HG02759 (cell line): ENCODE results near the gene KCNC3.

Source experiments
- ATAC-seq: cut with Tn5 transposase; IDR thresholded peaks from one replicate; pipeline ENCODE4 v1.9.1; 2021; ENCODE audit warnings: mild to moderate bottlenecking, moderate library complexity; ENCODE audit not compliant: unreplicated experiment

The KCNC3 gene

DNA sequence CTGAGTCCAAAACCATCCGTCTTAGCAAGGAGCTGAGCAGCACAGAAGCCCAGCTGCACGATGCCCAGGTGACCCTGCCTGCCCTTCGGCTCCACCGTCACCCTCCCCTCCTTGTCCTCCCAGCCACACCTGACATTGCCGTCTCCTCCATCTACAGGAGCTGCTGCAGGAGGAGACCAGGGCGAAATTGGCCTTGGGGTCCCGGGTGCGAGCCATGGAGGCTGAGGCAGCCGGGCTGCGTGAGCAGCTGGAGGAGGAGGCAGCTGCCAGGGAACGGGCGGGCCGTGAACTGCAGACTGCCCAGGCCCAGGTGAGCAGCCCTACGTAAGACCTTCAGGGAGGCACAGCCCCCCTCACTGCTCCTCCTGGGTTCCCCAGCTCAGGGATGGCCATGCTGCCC lies 49.1 kb downstream of the KCNC3 start:
- ATAC-seq: no peak

DNA sequence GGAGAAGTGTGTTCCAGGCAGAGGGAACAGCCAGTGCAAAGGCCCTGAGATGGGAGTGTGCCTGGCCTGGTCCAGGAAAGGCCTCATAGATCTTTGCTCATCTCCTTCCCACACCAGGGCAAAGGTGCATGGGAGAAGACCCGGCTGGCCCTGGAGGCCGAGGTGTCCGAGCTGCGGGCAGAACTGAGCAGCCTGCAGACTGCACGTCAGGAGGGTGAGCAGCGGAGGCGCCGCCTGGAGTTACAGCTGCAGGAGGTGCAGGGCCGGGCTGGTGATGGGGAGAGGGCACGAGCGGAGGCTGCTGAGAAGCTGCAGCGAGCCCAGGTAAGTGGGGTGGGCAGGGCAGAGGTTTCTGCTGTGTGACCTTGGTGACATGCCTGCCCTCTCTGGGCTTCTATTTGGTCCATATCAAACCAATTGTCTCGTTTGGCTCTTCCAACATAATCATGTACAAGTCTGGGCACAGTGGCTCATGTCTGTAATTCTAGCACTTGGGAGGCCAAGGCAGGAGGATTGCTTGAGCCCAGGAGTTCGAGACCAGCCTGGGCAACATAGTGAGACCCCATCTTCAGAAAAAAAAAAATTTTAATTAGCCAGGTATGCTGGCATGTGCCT lies 51.1 kb downstream of the KCNC3 start:
- ATAC-seq: no peak

DNA sequence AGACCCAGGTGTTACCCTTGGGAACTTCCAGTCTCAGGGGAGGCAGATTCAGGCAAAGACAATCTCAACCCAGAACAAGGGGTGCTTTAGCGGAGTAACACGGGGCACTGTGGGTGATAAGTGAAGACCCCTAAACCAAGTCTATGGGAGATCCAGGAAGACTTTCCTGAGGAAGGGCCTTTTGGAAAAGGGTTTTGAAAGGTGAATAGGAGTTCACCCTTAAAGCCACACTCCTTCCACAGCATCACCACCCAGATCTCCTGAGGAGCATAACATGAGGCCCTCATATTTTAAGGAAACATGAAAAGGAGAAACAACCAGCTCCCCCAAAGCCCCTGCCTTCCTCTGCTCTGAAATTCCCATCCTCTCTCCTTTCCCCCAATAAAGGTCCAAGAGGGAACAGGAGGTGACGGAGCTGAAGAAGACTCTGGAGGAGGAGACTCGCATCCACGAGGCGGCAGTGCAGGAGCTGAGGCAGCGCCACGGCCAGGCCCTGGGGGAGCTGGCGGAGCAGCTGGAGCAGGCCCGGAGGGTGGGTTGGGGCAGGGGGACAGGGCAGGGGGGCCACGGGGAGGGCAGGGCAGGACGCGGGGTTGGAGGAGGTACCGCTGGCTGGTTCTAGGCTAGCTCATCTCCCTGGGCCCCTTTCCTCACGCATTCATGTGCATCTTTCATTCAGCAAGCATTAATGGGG lies 52.7 kb downstream of the KCNC3 start:
- ATAC-seq: no peak

DNA sequence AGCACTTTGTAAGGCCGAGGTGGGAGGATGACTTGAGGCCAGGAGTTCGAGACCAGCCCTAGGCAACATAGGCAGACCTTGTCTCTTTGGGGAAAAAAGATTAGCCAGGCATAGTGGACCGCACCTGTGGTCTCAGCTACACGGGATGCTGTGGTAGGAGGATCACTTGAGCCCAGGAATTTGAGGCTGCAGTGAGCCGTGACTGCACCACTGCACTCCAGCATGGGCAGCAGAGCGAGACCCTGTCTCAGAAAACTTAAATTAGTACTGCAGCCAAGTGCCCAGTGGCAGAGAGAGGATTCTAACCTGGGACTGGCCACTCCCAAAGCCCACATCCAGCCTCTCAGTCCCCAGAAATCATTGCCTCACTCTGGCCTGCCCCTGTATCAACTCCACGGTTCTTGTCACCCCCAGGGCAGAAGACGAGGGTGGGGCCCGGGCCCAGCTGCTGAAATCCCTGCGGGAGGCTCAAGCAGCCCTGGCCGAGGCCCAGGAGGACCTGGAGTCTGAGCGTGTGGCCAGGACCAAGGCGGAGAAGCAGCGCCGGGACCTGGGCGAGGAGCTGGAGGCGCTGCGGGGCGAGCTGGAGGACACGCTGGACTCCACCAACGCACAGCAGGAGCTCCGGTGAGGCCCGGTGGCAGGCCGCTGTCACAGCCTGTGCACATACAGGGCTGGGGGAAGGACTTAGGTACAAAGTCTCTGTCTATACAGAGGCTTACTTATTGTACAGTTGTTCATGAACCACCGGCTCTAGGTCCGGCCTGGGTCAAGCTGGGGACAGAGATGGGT lies 53.4 kb downstream of the KCNC3 start:
- ATAC-seq: no peak

DNA sequence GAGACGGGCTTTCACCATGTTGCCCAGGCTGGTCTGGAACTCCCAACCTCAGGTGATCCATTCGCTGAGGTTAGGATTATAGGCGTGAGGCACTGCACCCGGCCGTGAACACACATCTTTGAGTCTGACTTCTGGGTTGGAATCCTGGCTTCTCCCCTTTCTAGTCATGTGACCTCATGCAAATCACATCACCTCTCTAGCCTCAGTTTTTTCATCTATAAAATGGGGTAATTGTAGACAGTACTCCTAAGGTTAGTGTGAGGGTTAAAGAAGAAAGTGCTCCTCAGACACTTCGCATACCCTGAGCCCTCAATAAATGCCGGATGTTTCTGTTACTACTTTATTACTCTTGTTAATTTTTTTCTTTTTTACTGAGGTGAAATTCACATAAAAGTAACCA lies 55.4 kb downstream of the KCNC3 start:
- ATAC-seq: no peak

DNA sequence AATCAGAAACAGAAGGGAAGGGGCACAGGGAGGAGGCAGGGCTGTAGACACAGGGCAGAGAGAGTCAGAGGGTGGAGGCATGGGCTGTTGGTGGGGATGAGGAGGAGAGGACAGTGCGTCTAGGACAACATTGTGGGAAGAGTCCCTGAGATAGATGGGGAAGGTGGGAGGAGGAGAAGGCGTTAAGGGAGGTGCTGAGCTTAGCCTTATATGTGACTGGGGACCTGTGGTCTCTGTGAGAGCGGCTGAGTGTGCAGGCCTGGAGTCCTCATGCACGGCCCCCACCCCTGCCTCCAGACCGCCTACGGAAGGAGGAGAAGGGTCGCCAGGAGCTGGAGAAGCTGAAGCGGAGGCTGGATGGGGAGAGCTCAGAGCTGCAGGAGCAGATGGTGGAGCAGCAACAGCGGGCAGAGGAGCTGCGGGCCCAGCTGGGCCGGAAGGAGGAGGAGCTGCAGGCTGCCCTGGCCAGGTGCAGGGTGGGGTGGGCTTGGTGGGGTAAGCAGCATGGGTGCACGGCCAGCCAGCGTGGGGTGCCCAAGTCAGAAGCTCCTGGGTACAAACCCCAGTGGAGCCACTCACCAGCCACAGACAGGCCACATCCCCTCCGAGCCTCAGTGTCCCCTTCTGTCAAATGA lies 56.8 kb downstream of the KCNC3 start:
- no peak for ATAC-seq

DNA sequence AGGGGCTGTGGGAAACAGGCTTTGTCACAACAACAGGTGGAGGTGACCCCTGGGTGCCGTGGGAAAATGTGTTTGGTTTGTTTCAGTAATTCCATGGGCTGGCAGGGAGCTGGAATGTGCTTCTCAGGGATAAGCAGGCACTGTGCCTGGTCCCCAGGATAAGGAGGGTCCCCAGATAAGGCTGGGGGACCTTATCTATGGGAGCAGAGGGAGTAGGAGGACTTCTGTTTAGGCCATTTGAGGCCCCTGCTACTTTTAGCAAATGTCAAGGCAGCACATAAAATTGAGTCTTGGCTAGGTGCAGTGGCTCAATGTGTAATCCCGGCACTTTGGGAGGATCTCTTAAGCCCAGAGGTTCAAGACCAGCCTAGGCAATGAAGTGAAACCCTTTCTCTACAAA lies 59.5 kb downstream of the KCNC3 start:
- ATAC-seq: no peak

DNA sequence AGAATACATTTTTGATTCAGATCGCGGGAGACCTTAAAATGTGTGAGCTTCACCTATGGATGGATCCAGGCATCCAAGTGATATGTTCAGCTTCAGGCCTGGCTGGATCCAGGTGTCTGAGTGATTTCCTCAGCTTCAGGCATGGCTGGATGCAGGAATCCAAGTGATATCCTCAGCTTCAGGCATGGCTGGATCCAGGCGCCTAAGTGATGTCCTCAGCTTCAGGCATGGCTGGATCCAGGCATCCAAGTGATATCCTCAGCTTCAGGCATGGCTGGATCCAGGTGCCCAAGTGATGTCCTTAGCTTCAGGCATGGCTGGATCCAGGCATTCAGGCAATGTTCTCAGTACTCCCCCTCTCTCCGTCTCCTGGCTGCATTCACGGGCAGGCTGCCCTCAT lies 60.7 kb downstream of the KCNC3 start:
- ATAC-seq: no peak

DNA sequence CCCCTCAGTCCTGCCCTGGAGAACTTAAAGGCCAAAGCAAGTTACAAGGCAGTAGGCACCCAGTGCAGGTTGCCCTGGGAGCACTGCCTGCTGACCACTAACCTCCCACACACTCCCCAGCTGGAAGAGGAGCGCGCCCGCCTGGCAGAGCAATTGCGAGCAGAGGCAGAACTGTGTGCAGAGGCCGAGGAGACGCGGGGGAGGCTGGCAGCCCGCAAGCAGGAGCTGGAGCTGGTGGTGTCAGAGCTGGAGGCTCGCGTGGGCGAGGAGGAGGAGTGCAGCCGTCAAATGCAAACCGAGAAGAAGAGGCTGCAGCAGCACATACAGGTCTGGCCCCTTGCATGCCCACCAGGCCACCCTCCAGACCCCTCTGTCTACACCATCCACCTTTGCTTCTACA lies 61.1 kb downstream of the KCNC3 start:
- no peak for ATAC-seq

DNA sequence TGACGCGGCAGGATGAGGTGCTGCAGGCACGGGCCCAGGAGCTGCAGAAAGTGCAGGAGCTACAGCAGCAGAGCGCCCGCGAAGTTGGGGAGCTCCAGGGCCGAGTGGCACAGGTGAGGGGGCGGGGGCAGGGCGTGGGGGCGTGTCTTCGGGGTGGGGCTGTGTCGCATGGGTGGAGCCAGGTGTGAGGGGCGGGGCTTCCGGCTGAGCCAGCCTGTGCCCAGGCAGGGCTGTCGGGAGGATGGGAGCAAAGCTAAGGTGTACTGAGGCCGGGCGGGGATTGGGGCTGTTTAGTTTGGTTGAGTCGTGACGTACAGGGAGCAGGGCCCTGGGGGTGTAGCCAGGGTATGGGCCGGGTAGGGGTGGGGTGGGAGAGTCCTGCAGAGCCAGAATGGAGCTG lies 62.3 kb downstream of the KCNC3 start:
- no peak for ATAC-seq

DNA sequence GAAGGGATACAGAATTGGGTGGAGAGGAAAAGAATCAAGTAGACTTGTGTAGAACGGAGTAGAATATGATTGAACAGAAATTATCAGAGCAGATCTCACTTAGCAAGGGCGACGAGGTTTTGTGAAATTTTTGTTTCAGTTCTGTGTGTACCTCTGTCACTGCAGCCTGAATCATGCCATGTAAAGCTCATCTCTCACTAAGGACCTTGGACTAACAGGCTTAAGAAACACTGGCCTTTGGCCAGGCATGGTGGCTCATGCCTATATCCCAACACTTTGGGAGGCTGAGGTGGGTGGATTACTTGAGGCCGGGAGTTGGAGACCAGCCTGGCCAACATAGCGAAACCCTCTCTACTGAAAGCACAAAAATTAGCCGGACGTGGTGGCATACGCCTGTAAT lies 63.1 kb downstream of the KCNC3 start:
- ATAC-seq: no peak

DNA sequence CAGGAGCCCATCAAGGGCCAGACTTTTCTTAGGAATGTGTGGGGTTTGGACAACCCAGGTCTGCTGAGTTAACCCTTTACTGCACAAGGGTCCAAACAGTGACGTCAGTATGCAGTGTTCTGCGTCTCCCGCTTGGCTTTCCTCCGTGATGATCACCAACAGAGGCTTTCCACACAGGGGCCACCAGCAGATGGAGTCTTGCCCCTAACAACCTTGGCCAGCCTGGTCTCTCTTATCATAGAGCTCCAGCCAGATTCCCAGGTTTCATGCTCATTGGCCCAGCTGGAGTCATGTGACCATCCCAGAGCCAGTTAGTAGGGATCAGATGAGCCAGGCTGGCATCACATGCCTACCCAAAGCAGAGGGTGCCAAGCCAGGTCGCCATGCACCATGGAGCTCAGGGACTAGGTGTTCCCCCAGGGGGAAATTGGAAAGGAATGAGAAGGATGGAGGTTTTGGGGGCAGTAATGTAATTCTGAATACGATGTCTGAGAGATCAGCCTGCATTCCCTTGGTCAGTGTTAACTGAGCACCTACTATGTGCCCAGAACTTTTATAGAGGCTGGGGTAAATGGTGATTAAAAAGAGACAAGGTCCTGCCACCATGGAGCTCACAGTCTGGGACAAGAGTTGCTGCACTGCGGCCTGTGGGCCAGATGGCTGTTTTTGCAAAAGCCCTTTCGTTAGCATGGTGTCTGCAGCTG lies 64.5 kb downstream of the KCNC3 start:
- no peak for ATAC-seq

DNA sequence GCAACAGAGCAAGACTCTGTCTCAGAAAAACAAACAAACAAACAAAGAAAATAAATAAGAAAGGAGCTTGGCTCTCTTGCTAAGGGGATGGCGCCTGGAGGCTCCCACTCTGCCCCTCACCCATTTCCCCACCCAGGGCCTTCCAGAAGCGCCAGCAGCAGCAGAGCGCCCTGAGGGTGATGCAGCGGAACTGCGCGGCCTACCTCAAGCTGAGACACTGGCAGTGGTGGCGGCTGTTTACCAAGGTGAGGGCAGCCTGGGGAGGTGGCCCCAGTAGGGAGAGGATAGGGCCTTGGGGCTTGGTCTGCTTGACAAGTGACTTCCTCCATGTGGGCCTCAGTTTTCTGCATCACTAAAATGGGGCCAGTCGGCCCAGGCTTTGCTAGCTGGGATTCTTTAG lies 66.0 kb downstream of the KCNC3 start:
- ATAC-seq: no peak
